ENCODE data around the gene DR1. TPM values are rescaled to one million over a fixed set of nuclear protein-coding genes. Genes with fewer than 3 reads are reported as not detected.

DR1 gene
- polyA plus RNA-seq, 3 donors: 13.5 to 61.8 (median 61.0) TPM

- Histone ChIP-seq H3K36me3 (replicated peaks in 1 of 2; ENCODE audit: control insufficient read depth in 1 of 2, insufficient read depth in 2 of 2, low read length in 2 of 2) (no peaks in the 10 kb centered on the region), H3K79me2 (ENCODE audit: insufficient read depth, low read length) (no peaks in the 10 kb centered on the region), H4K20me1 (ENCODE audit: insufficient read depth, low read length) (no peaks in the 10 kb centered on the region), H3K4me2 (replicated peaks; ENCODE audit: extremely low read depth, low read length, poor library complexity, severe bottlenecking) (no peak overlapping the region), H3K27me3 (ENCODE audit: control insufficient read depth in 2 of 2, insufficient read depth in 2 of 2, low read length in 2 of 2) (no peaks in the 10 kb centered on the region), H3K27ac (ENCODE audit: low read depth in 1 of 2, low read length in 2 of 2) (no peak overlapping the region), H3K4me3 (replicated peaks in 1 of 3; ENCODE audit: low read depth in 2 of 3, low read length in 3 of 3) (no peak overlapping the region), H3K9ac (ENCODE audit: insufficient read depth, low read length, poor library complexity, severe bottlenecking) (no peak overlapping the region), H3K4me1 (ENCODE audit: control insufficient read depth in 1 of 2, insufficient read depth in 2 of 2, low read length in 2 of 2) (peaks cover 12 to 13% of the 10 kb centered on the region in 2 donors), H3K9me3 (replicated peaks in 1 of 2; ENCODE audit: control insufficient read depth in 1 of 2, insufficient read depth in 1 of 2, low read length in 2 of 2) (no peaks in the 10 kb centered on the region), H2AFZ (ENCODE audit: insufficient read depth, low read depth, low read length, poor library complexity, severe bottlenecking) (no peak overlapping the region)
- intact Hi-C loops (cut with micrococcal nuclease): no loop called here
- Mint-ChIP-seq H3K27me3 (ENCODE audit: low read depth in 3 of 3) (no peaks in the 10 kb centered on the region), H3K9me3 (peaks cover 0 to 2% (median 0%) of the 10 kb centered on the region in 7 donors), H3K4me1 (peaks cover 13% of the 10 kb centered on the region), H3K27ac (no peak overlapping the region), H3K36me3 (peaks cover 4 to 6% of the 10 kb centered on the region in 2 donors), H3K4me3 (no peak overlapping the region)
- DNase-seq: no peak
- TF ChIP-seq, protein P1, sequence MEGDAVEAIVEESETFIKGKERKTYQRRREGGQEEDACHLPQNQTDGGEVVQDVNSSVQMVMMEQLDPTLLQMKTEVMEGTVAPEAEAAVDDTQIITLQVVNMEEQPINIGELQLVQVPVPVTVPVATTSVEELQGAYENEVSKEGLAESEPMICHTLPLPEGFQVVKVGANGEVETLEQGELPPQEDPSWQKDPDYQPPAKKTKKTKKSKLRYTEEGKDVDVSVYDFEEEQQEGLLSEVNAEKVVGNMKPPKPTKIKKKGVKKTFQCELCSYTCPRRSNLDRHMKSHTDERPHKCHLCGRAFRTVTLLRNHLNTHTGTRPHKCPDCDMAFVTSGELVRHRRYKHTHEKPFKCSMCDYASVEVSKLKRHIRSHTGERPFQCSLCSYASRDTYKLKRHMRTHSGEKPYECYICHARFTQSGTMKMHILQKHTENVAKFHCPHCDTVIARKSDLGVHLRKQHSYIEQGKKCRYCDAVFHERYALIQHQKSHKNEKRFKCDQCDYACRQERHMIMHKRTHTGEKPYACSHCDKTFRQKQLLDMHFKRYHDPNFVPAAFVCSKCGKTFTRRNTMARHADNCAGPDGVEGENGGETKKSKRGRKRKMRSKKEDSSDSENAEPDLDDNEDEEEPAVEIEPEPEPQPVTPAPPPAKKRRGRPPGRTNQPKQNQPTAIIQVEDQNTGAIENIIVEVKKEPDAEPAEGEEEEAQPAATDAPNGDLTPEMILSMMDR (IDR thresholded peaks at IDR 0.05): no peak
- 89% methylated on average over 1 of the region's 4 CpGs for WGBS (ENCODE audit: insufficient coverage)
These were observed 32.7 kb upstream of the DR1 start for GRCh38 chr1:93313026-93313425.

DNA sequence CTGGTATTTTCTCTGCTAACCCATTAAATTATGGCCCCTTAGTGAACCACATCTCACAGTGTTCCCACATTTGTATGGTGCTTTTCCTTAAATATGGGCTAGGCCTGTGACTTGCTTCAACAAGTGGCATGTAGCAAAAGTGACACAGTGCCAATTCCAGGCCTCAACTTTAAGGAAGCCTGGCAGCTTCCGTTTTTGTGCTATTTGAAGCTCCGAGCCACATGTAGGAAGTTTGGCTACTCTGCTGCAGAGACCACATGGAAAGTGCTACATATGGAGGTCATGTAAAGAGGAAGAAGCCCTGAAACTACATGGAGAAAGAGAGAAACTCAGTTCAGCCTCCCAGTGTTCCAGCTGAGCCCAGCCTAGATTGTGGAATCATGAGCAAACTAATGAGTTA, 28.5 kb upstream of the DR1 start:
- Histone ChIP-seq H3K4me3 (replicated peaks in 1 of 3; ENCODE audit: low read depth in 2 of 3, low read length in 3 of 3) (no peak overlapping the region), H3K27me3 (ENCODE audit: control insufficient read depth in 2 of 2, insufficient read depth in 2 of 2, low read length in 2 of 2) (no peaks in the 10 kb centered on the region)
- TF ChIP-seq, protein P1 (IDR thresholded peaks at IDR 0.05): no peak

More for the DNA sequence above, 28.5 kb upstream of the DR1 start:
- Histone ChIP-seq H3K4me1 (ENCODE audit: control insufficient read depth in 1 of 2, insufficient read depth in 2 of 2, low read length in 2 of 2) (peaks cover 12 to 13% of the 10 kb centered on the region in 2 donors), H3K27ac (ENCODE audit: low read depth in 1 of 2, low read length in 2 of 2) (peak overlapping the region in 1 of 2 donors; percentile 38), H3K9me3 (replicated peaks in 1 of 2; ENCODE audit: control insufficient read depth in 1 of 2, insufficient read depth in 1 of 2, low read length in 2 of 2) (no peaks in the 10 kb centered on the region), H4K20me1 (ENCODE audit: insufficient read depth, low read length) (no peaks in the 10 kb centered on the region), H3K4me2 (replicated peaks; ENCODE audit: extremely low read depth, low read length, poor library complexity, severe bottlenecking) (peak overlapping the region; percentile 17), H2AFZ (ENCODE audit: insufficient read depth, low read depth, low read length, poor library complexity, severe bottlenecking) (no peak overlapping the region), H3K36me3 (replicated peaks in 1 of 2; ENCODE audit: control insufficient read depth in 1 of 2, insufficient read depth in 2 of 2, low read length in 2 of 2) (no peaks in the 10 kb centered on the region), H3K9ac (ENCODE audit: insufficient read depth, low read length, poor library complexity, severe bottlenecking) (no peak overlapping the region), H3K79me2 (ENCODE audit: insufficient read depth, low read length) (no peaks in the 10 kb centered on the region)
- 0% methylated on average over 2 of the region's 2 CpGs for WGBS (ENCODE audit: insufficient coverage)
- DNase-seq: peak; percentile 61 to 80 (median 75)
- peaks cover 3 to 4% of the 10 kb centered on the region in 2 donors for H3K36me3 Mint-ChIP-seq
- peaks cover 0 to 4% (median 0%) of the 10 kb centered on the region in 3 donors for H3K27me3 Mint-ChIP-seq (ENCODE audit: low read depth in 3 of 3)
- no peak overlapping the region for H3K4me3 Mint-ChIP-seq
- intact Hi-C loops (cut with micrococcal nuclease): no loop called here
- peak overlapping the region in 5 of 7 donors; percentile 15 to 66 (median 34) for H3K27ac Mint-ChIP-seq
- no peaks in the 10 kb centered on the region for H3K9me3 Mint-ChIP-seq
- peaks cover 14% of the 10 kb centered on the region for H3K4me1 Mint-ChIP-seq
